CD4-positive, CD25-positive, alpha-beta regulatory T cell (primary cell): Measurements from ENCODE around the gene C6. TPM values are rescaled to one million over a fixed set of nuclear protein-coding genes. Genes with fewer than 3 reads are reported as not detected.
"Not testable (repeated sequence)": the region's sequence is repeated elsewhere in the genome, so short reads cannot be mapped to it uniquely, and the experiment has no call there.

Experiments
- ATAC-seq, 2 donors: fragments of 150-1000 bp; cut with Tn5 transposase; one replicate each; pipeline ENCODE4 v1.10.0; 2021; ENCODE audit warnings: low read depth in 2 of 2, moderate number of reproducible peaks in 2 of 2, moderate library complexity in 1 of 2
- DNase-seq, 3 donors: peaks; one replicate each; pipeline versions ENCODE4 v3.0.0 to v3.0.0-alpha.2; 2012 to 2022; ENCODE audit warnings: mixed read lengths in 1 of 3
- H3K27ac ChIP-seq: one replicate; pipeline ENCODE4 v1.7.0; 2013; ENCODE audit warnings: mild to moderate bottlenecking, low read length; ENCODE audit not compliant: insufficient read depth, poor library complexity, severe bottlenecking
- H3K27me3 ChIP-seq: one replicate; pipeline ENCODE4 v1.7.0; 2013; ENCODE audit warnings: low read length; ENCODE audit not compliant: control insufficient read depth, insufficient read depth
- H3K36me3 ChIP-seq: one replicate; pipeline ENCODE4 v1.7.0; 2013; ENCODE audit warnings: mild to moderate bottlenecking, low read length, moderate library complexity; ENCODE audit not compliant: control insufficient read depth, insufficient read depth
- H3K4me1 ChIP-seq: 2 replicates; pipeline ENCODE4 v1.7.0; 2013; ENCODE audit warnings: mild to moderate bottlenecking, low read length; ENCODE audit not compliant: insufficient read depth, control insufficient read depth, poor library complexity, severe bottlenecking
- H3K4me3 ChIP-seq: one replicate; pipeline ENCODE4 v1.7.0; 2013; ENCODE audit warnings: low read depth, mild to moderate bottlenecking, low read length, moderate library complexity
- H3K9me3 ChIP-seq, 2 experiments: 1 replicate in 1 of 2; 2 replicates in 1 of 2; pipeline ENCODE4 v1.7.0; 2013; ENCODE audit warnings: low read length in 2 of 2, mild to moderate bottlenecking in 1 of 2, moderate library complexity in 1 of 2; ENCODE audit not compliant: control insufficient read depth in 2 of 2
- H3K27ac Mint-ChIP-seq, 3 donors: one replicate each; pipeline ENCODE4 v1.8.0; 2020 to 2022; ENCODE audit warnings: mild to moderate bottlenecking in 3 of 3, mixed read lengths in 3 of 3, moderate library complexity in 2 of 3
- H3K27me3 Mint-ChIP-seq: one replicate; pipeline ENCODE4 v1.8.0; 2022; ENCODE audit warnings: mild to moderate bottlenecking, mixed read lengths
- H3K36me3 Mint-ChIP-seq: one replicate; pipeline ENCODE4 v1.8.0; 2020; ENCODE audit warnings: mixed read lengths
- H3K4me1 Mint-ChIP-seq, 4 donors: one replicate each; pipeline ENCODE4 v1.8.0; 2020 to 2022; ENCODE audit warnings: mixed read lengths in 4 of 4, mild to moderate bottlenecking in 1 of 4
- H3K4me3 Mint-ChIP-seq, 4 donors: one replicate each; pipeline ENCODE4 v1.8.0; 2020 to 2022; ENCODE audit warnings: mild to moderate bottlenecking in 4 of 4, mixed read lengths in 4 of 4, moderate library complexity in 3 of 4
- H3K9me3 Mint-ChIP-seq, 7 donors: one replicate each; pipeline ENCODE4 v1.8.0; 2020 to 2022; ENCODE audit warnings: mixed read lengths in 7 of 7, mild to moderate bottlenecking in 3 of 7, moderate library complexity in 2 of 7
- polyA plus RNA-seq, 4 donors: library from polyadenylated mRNA; unstranded; fragments of 300-500 nt; fragmentation: Illumina TruSeq; gene quantifications; one replicate each; pipeline ENCODE4 v1.2.3, GENCODE V29; 2021
- total RNA-seq: library from RNA; stranded (reverse); gene quantifications from one replicate; pipeline ENCODE4 v1.2.3, GENCODE V29; 2022

The C6 gene
- total and polyA plus RNA-seq, 5 donors from 2014 or later, result not detected

GRCh38 chr5:41196197-41196596 lies 17.1 kb downstream of the C6 start:
- no peak for ATAC-seq
- H3K9me3 ChIP-seq, result no peaks in the 10 kb centered on the region
- H3K4me3 ChIP-seq, result no peak overlapping the region

DNA sequence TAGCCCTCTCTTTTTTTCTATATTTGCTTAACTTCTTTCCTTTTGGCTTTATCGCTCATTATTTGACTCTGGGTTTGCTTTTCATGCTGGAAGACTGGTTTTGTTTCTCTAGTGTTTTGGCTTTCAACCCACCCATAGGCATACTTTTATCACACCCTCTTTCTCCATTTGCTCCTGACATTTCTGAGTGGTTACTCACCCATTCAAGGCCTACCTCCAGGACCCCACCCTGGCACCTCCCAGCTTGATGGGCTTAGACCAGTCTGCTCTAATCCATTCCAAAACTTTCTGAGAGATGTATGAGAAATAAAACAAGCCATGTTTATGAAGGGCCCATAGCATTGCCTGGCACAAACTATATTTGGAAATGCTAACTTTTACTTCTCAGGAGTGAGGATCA lies 18.1 kb downstream of the C6 start:
- Histone ChIP-seq H3K36me3 (no peaks in the 10 kb centered on the region), H3K9me3 (no peaks in the 10 kb centered on the region), H3K27ac (no peak overlapping the region), H3K4me1 (no peaks in the 10 kb centered on the region), H3K4me3 (no peak overlapping the region), H3K27me3 (no peaks in the 10 kb centered on the region)
- H3K36me3 Mint-ChIP-seq, result no peaks in the 10 kb centered on the region
- no peak for DNase-seq
- no peak overlapping the region for H3K4me3 Mint-ChIP-seq
- no peaks in the 10 kb centered on the region for H3K27me3 Mint-ChIP-seq
- peaks cover 0 to 5% (median 2%) of the 10 kb centered on the region in 7 donors for H3K9me3 Mint-ChIP-seq
- ATAC-seq, result no peak
- no peak overlapping the region for H3K27ac Mint-ChIP-seq
- H3K4me1 Mint-ChIP-seq, result no peaks in the 10 kb centered on the region

More at GRCh38 chr5:41196197-41196596, 17.1 kb downstream of the C6 start:
- no peaks in the 10 kb centered on the region for H3K4me1 ChIP-seq
- Mint-ChIP-seq H3K36me3 (no peaks in the 10 kb centered on the region), H3K27ac (no peak overlapping the region), H3K27me3 (no peaks in the 10 kb centered on the region), H3K4me1 (no peaks in the 10 kb centered on the region), H3K4me3 (no peak overlapping the region), H3K9me3 (peaks cover 0 to 5% (median 2%) of the 10 kb centered on the region in 7 donors)
- H3K36me3 ChIP-seq, result no peaks in the 10 kb centered on the region
- no peak for DNase-seq
- no peak overlapping the region for H3K27ac ChIP-seq
- H3K27me3 ChIP-seq, result no peaks in the 10 kb centered on the region

GRCh38 chr5:41194339-41194738 lies 19.0 kb downstream of the C6 start:
- no peak overlapping the region for H3K27ac ChIP-seq
- Mint-ChIP-seq H3K9me3 (peaks cover 0 to 5% (median 2%) of the 10 kb centered on the region in 7 donors), H3K36me3 (no peaks in the 10 kb centered on the region), H3K27ac (no peak overlapping the region), H3K4me3 (no peak overlapping the region), H3K27me3 (no peaks in the 10 kb centered on the region), H3K4me1 (no peaks in the 10 kb centered on the region)
- no peaks in the 10 kb centered on the region for H3K36me3 ChIP-seq
- no peak overlapping the region for H3K4me3 ChIP-seq
- H3K27me3 ChIP-seq, result no peaks in the 10 kb centered on the region
- no peak for ATAC-seq
- H3K9me3 ChIP-seq, result no peaks in the 10 kb centered on the region
- no peak for DNase-seq
- no peaks in the 10 kb centered on the region for H3K4me1 ChIP-seq

DNA sequence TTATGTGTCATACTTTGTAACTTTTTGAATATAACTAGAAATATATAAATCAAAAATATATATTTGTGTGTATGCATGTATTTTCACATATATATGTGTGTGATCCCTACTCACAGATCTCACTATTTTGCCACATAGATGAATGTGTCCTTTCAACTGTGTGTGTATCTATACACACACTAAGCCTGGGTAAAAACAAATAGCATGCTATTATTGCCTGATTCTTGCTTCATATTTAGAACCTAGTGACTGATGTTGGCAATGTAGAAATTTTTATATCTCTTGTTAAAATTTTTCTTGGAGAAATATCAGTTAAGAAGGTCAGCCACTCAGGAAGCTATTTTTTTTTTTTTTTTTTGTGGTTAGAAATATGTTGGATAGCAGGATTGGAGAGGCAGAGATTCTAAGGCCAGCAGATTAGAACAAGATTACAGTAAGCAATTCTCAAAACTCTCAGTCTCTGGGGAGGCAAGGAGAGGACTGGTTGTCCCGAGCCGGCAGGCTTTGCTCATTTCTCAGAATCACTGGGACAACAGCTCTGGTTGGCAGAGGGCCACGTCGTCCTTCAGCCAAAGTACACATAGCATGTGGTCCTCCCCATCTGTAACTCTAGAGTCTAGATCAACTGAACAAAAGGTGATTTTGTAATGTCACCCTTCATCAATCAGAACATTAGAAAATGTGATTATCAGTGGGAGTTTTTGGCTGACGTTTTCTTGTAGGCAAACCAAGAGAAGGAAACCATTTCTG lies 19.7 kb downstream of the C6 start:
- ATAC-seq (no peak), DNase-seq (no peak)
- Mint-ChIP-seq H3K4me3 (no peak overlapping the region), H3K9me3 (peaks cover 0 to 5% (median 2%) of the 10 kb centered on the region in 7 donors), H3K4me1 (no peaks in the 10 kb centered on the region), H3K27me3 (no peaks in the 10 kb centered on the region), H3K27ac (no peak overlapping the region), H3K36me3 (no peaks in the 10 kb centered on the region)
- Histone ChIP-seq H3K27ac (no peak overlapping the region), H3K27me3 (no peaks in the 10 kb centered on the region), H3K36me3 (no peaks in the 10 kb centered on the region), H3K4me3 (no peak overlapping the region), H3K4me1 (no peaks in the 10 kb centered on the region), H3K9me3 (no peaks in the 10 kb centered on the region)

- Histone ChIP-seq H3K36me3 (no peaks in the 10 kb centered on the region), H3K9me3 (no peaks in the 10 kb centered on the region), H3K4me3 (no peak overlapping the region), H3K4me1 (no peaks in the 10 kb centered on the region), H3K27me3 (no peaks in the 10 kb centered on the region), H3K27ac (no peak overlapping the region)
- Mint-ChIP-seq H3K27me3 (no peaks in the 10 kb centered on the region), H3K4me1 (no peaks in the 10 kb centered on the region), H3K27ac (no peak overlapping the region), H3K4me3 (no peak overlapping the region), H3K9me3 (peaks cover 0 to 5% (median 0%) of the 10 kb centered on the region in 7 donors), H3K36me3 (no peaks in the 10 kb centered on the region)
- DNase-seq, result no peak
- ATAC-seq, result no peak
Observed at GRCh38 chr5:41191249-41191648, 22.1 kb downstream of the C6 start.

DNA sequence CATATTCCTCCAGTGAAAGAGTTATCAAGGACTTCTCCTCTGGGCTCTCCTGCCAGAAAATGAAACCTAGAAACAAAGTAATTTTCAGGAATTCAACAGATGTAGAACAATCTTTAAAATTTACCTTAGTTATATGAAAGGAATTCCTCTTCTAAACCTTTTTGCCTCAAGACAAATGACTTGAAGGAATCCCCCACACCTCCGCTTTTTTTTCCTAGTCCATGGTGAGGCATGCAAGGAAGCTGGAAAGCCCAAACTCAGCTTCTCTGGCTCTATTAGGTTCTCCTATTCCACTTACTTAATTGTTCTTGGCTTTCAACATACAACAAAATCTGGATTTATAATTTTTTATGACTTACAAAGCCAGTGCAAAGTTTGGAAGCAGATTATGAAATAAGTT lies 27.2 kb downstream of the C6 start:
- Histone ChIP-seq H3K27me3 (no peaks in the 10 kb centered on the region), H3K4me1 (no peaks in the 10 kb centered on the region), H3K36me3 (no peaks in the 10 kb centered on the region), H3K4me3 (no peak overlapping the region), H3K9me3 (no peaks in the 10 kb centered on the region), H3K27ac (no peak overlapping the region)
- Mint-ChIP-seq H3K4me3 (no peak overlapping the region), H3K27me3 (no peaks in the 10 kb centered on the region), H3K4me1 (no peaks in the 10 kb centered on the region), H3K27ac (no peak overlapping the region), H3K36me3 (no peaks in the 10 kb centered on the region), H3K9me3 (peaks cover 0 to 2% (median 0%) of the 10 kb centered on the region in 7 donors)
- DNase-seq (no peak), ATAC-seq (no peak)

DNA sequence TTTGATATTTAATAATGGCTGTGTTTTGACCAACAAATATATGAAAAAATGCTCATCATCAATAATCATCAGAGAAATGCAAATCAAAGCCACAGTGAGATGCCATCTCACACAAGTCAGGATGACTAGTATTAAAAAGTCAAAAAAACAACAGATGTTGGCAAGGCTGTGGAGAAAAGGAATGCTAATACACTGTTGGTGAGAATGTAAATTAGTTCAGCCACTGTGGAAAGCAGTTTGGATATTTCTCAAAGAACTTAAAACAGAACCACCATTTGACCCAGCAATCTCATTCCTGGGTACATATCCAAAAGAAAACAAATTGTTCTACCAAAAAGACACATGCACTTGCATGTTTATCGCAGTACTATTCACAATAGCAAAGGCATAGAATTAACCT lies 30.0 kb downstream of the C6 start:
- H3K27me3 ChIP-seq, H3K9me3 ChIP-seq, H3K4me1 Mint-ChIP-seq, H3K27ac Mint-ChIP-seq, H3K4me3 Mint-ChIP-seq, H3K4me1 ChIP-seq, ATAC-seq, H3K27me3 Mint-ChIP-seq, H3K4me3 ChIP-seq, H3K36me3 ChIP-seq, H3K36me3 Mint-ChIP-seq, DNase-seq, H3K27ac ChIP-seq, H3K9me3 Mint-ChIP-seq: not testable (repeated sequence)

DNA sequence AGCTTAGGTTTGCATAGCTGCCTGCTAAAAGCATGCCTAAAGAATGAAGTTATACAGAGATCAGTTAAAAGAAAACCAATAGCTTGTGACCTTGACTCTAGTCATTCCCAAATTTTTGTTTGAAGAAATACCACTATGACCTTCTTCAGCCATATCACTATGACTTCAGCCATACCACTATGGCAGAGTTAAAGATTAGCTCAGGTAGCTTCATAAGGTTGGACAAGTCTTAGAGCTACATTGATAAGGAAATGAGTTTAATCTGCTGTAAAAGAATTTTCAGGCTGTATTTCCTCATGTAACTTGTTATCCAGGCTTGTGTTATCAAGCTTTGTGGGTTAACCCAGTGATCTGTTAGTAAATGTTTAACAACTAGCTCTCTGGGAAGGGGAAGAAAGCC lies 30.7 kb downstream of the C6 start:
- H3K9me3 Mint-ChIP-seq, result peaks cover 0 to 4% (median 0%) of the 10 kb centered on the region in 7 donors
- no peaks in the 10 kb centered on the region for H3K4me1 Mint-ChIP-seq

More for the DNA sequence above, 30.7 kb downstream of the C6 start:
- Histone ChIP-seq H3K9me3 (no peaks in the 10 kb centered on the region), H3K4me3 (no peak overlapping the region), H3K27ac (no peak overlapping the region), H3K4me1 (no peaks in the 10 kb centered on the region), H3K27me3 (no peaks in the 10 kb centered on the region), H3K36me3 (no peaks in the 10 kb centered on the region)
- H3K27ac Mint-ChIP-seq, result no peak overlapping the region
- H3K27me3 Mint-ChIP-seq, result no peaks in the 10 kb centered on the region
- H3K36me3 Mint-ChIP-seq, result no peaks in the 10 kb centered on the region
- ATAC-seq, result no peak
- DNase-seq, result no peak
- no peak overlapping the region for H3K4me3 Mint-ChIP-seq
